ENCODE measurements around the gene KIF15.
"Not testable (repeated sequence)": the region's sequence is repeated elsewhere in the genome, so short reads cannot be mapped to it uniquely, and the experiment has no call there.

Gene KIF15

GRCh38 chr3:44772099-44772442, 10.5 kb downstream of the KIF15 start:
- no peak overlapping the region for H3K4me3 ChIP-seq (ENCODE audit: control insufficient read depth, low read depth, low read length)
- TF ChIP-seq CTCF (IDR thresholded peaks at IDR 0.05; ENCODE audit: control insufficient read depth, insufficient read depth, low read depth, low read length, missing control alignments): no peak
- no peak for DNase-seq (ENCODE audit: low read depth)

GRCh38 chr3:44782891-44783290, 21.3 kb downstream of the KIF15 start:
- no peak overlapping the region for H3K4me3 ChIP-seq (ENCODE audit: control insufficient read depth, low read depth, low read length)
- TF ChIP-seq CTCF (IDR thresholded peaks at IDR 0.05; ENCODE audit: control insufficient read depth, insufficient read depth, low read depth, low read length, missing control alignments): no peak
- no peak for DNase-seq (ENCODE audit: low read depth)

GRCh38 chr3:44795197-44795596, 33.6 kb downstream of the KIF15 start:
- no peak overlapping the region for H3K4me3 ChIP-seq (ENCODE audit: control insufficient read depth, low read depth, low read length)
- TF ChIP-seq CTCF (IDR thresholded peaks at IDR 0.05; ENCODE audit: control insufficient read depth, insufficient read depth, low read depth, low read length, missing control alignments): no peak
- DNase-seq (ENCODE audit: low read depth): peak; percentile 21

- no peak overlapping the region for H3K4me3 ChIP-seq (ENCODE audit: control insufficient read depth, low read depth, low read length)
- DNase-seq (ENCODE audit: low read depth): no peak
- no peak for TF ChIP-seq CTCF (IDR thresholded peaks at IDR 0.05; ENCODE audit: control insufficient read depth, insufficient read depth, low read depth, low read length, missing control alignments)
Observed at GRCh38 chr3:44802011-44802410, 40.4 kb downstream of the KIF15 start.

- DNase-seq (ENCODE audit: low read depth): no peak
- TF ChIP-seq CTCF (IDR thresholded peaks at IDR 0.05; ENCODE audit: control insufficient read depth, insufficient read depth, low read depth, low read length, missing control alignments): no peak
- H3K4me3 ChIP-seq (ENCODE audit: control insufficient read depth, low read depth, low read length): no peak overlapping the region
Observed at GRCh38 chr3:44803298-44803697, 41.7 kb downstream of the KIF15 start.

- no peak for DNase-seq (ENCODE audit: low read depth)
- no peak for TF ChIP-seq CTCF (IDR thresholded peaks at IDR 0.05; ENCODE audit: control insufficient read depth, insufficient read depth, low read depth, low read length, missing control alignments)
- no peak overlapping the region for H3K4me3 ChIP-seq (ENCODE audit: control insufficient read depth, low read depth, low read length)
Observed at GRCh38 chr3:44805960-44806359, 44.4 kb downstream of the KIF15 start.

- TF ChIP-seq CTCF (IDR thresholded peaks at IDR 0.05; ENCODE audit: control insufficient read depth, insufficient read depth, low read depth, low read length, missing control alignments): no peak
Observed at GRCh38 chr3:44814751-44815150, 53.2 kb downstream of the KIF15 start.

GRCh38 chr3:44816334-44816733, 54.7 kb downstream of the KIF15 start:
- not testable (repeated sequence) for DNase-seq (ENCODE audit: low read depth); H3K4me3 ChIP-seq (ENCODE audit: control insufficient read depth, low read depth, low read length)

More at GRCh38 chr3:44814751-44815150, 53.2 kb downstream of the KIF15 start:
- no peak for DNase-seq (ENCODE audit: low read depth)
- no peak overlapping the region for H3K4me3 ChIP-seq (ENCODE audit: control insufficient read depth, low read depth, low read length)

- DNase-seq (ENCODE audit: low read depth); H3K4me3 ChIP-seq (ENCODE audit: control insufficient read depth, low read depth, low read length): not testable (repeated sequence)
Observed at GRCh38 chr3:44821206-44821605, 59.6 kb downstream of the KIF15 start.
